Measurements from ENCODE around the gene GBX2. TPM values are rescaled to one million over a fixed set of nuclear protein-coding genes. Genes with fewer than 3 reads are reported as not detected.

GBX2 gene
- total RNA-seq, 4 donors from 2014 or later: not detected

DNA sequence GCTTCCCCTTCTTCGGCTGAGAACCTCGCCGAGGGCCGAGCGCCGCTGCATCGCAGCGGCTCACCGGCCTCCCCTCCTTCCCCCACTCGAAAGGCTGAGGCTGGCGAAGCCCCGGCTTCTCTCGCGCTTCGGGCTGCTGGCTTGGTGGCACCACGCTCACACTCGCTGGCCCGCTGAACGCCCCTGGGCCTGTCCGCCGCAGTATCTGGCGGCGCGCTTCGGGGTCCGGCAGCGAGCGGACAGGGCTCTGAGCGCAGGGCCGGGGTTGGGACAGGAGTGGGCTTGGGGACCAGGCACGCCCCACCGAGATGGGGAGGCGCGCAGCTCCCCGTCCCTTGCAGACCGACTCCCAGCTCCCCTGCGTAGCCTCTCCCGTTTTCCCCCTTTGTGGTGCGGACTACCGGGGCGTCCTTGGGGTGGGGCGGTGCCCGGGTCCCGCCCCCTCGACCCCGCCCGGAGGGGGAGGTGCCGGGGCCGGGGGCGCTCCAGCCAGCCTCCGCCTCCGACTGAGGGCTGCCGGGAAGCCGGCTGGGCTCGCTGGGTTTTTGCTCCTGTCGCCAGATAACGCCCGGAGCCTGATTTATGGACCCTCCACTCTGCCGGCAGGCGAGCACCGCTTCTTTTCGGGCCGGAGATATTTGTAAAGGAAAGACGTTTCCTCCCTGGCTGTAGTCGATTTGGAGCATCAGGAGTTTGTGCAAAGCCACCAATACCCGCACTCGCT, 3.8 kb downstream of the GBX2 start:
- Histone ChIP-seq H3K27me3 (peaks cover 84 to 95% (median 87%) of the 10 kb centered on the region in 3 donors), H3K4me3 (peak overlapping the region; percentile 28 to 53 (median 46)), H3K9me3 (no peaks in the 10 kb centered on the region), H3K4me1 (peaks cover 25 to 29% of the 10 kb centered on the region in 2 donors), H3K36me3 (no peaks in the 10 kb centered on the region), H3K27ac (no peak overlapping the region)
- no peak for TF ChIP-seq POLR2A (IDR thresholded peaks at IDR 0.05)
- TF ChIP-seq, protein P1, sequence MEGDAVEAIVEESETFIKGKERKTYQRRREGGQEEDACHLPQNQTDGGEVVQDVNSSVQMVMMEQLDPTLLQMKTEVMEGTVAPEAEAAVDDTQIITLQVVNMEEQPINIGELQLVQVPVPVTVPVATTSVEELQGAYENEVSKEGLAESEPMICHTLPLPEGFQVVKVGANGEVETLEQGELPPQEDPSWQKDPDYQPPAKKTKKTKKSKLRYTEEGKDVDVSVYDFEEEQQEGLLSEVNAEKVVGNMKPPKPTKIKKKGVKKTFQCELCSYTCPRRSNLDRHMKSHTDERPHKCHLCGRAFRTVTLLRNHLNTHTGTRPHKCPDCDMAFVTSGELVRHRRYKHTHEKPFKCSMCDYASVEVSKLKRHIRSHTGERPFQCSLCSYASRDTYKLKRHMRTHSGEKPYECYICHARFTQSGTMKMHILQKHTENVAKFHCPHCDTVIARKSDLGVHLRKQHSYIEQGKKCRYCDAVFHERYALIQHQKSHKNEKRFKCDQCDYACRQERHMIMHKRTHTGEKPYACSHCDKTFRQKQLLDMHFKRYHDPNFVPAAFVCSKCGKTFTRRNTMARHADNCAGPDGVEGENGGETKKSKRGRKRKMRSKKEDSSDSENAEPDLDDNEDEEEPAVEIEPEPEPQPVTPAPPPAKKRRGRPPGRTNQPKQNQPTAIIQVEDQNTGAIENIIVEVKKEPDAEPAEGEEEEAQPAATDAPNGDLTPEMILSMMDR (IDR thresholded peaks at IDR 0.05 in 4 of 5, conservative IDR thresholded peaks at IDR 0.05 in 1 of 5): no peak
- DNase-seq (no peak), ATAC-seq (no peak)
- in situ Hi-C loops (cut with MboI; ENCODE audit: low sequenced_read_pairs in 4 of 4) (no loop called here), intact Hi-C loops (cut with DNase I; ENCODE audit: low total_unique reads) (no loop called here)

DNA sequence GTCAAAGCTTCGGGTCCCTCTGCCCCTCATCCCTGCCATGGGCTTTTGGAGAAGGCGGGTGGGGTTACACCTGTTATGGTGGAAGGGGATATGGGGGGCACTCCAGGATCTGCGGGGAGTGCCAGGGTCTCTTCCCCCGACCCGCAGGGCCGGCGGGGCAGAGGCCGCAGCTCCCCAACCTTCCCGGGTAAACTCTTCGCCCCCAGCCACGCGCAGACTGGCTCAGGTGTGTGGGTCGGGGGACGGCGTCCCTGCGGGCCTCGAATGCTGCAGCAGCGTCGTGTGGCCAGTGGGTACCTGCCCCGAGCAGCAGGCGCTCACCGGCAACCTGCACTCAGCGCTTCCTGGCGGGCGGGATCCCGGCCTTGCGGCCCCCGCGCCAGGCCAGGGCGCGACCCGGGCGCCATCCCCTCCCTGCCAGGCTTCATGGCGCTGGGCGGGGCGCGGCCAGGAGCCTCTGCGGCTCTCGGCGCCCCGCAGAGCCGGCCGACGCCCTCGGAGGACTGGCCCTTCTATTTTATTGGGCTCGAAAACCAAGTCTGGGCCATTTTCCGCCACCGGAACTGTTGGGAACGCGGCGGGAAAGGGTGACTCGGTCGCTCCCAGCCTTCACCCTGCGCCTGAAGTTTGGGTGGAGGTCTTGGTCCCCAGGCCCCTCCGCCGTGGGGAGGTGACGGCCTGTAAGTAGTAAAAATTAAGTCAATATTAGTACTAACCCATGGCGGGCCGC, 4.5 kb downstream of the GBX2 start:
- Histone ChIP-seq H3K4me1 (peaks cover 25 to 28% of the 10 kb centered on the region in 2 donors), H3K36me3 (no peaks in the 10 kb centered on the region), H3K27ac (no peak overlapping the region), H3K9me3 (no peaks in the 10 kb centered on the region), H3K4me3 (peak overlapping the region; percentile 28 to 53 (median 46)), H3K27me3 (peaks cover 77 to 93% (median 86%) of the 10 kb centered on the region in 3 donors)
- ATAC-seq: no peak
- no peak for DNase-seq
- in situ Hi-C loops (cut with MboI; ENCODE audit: low sequenced_read_pairs in 4 of 4): no loop called here
- intact Hi-C loops (cut with DNase I; ENCODE audit: low total_unique reads): no loop called here
- TF ChIP-seq POLR2A (IDR thresholded peaks at IDR 0.05): no peak
- TF ChIP-seq, protein P1 (IDR thresholded peaks at IDR 0.05 in 4 of 5, conservative IDR thresholded peaks at IDR 0.05 in 1 of 5): no peak

DNA sequence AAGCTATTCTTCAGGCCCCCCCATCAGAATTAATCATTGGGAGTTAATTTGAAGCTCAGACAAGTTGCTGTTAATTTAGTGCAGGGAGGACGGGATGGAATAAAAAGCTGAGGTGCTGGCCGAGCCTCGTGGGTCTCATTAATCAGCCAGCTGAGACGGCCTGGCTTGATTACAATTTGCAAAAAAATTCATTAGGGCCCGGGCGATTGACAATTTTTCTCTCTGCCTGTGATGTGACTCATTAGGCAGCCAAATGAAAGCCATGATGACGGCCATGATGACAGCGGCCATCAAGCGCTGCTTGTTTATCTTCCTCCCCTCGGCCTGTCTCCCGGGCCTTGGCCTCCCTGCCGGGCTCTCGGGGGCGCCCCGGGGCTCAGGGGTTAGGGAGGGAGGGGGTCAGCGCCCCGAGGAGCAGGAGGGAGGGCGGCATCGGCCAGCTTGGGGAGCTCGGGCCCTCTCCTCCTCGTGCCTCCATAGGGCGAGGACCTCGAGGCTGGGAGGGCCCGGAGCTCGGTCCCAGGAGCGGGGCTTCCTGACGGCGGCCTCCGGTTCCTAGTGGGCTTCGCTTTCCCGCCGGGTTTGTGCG, 5.2 kb downstream of the GBX2 start:
- peaks cover 70 to 88% (median 81%) of the 10 kb centered on the region in 3 donors for H3K27me3 ChIP-seq
- no peak overlapping the region for H3K4me3 ChIP-seq
- no peaks in the 10 kb centered on the region for H3K9me3 ChIP-seq
- DNase-seq (no peak), ATAC-seq (no peak)
- TF ChIP-seq POLR2A (IDR thresholded peaks at IDR 0.05): no peak
- TF ChIP-seq, protein P1 (IDR thresholded peaks at IDR 0.05 in 4 of 5, conservative IDR thresholded peaks at IDR 0.05 in 1 of 5): no peak
- no peaks in the 10 kb centered on the region for H3K36me3 ChIP-seq
- no peak overlapping the region for H3K27ac ChIP-seq
- intact Hi-C loops (cut with DNase I; ENCODE audit: low total_unique reads): no loop called here
- H3K4me1 ChIP-seq: peaks cover 21 to 25% of the 10 kb centered on the region in 2 donors
- in situ Hi-C loops (cut with MboI; ENCODE audit: low sequenced_read_pairs in 4 of 4): no loop called here

DNA sequence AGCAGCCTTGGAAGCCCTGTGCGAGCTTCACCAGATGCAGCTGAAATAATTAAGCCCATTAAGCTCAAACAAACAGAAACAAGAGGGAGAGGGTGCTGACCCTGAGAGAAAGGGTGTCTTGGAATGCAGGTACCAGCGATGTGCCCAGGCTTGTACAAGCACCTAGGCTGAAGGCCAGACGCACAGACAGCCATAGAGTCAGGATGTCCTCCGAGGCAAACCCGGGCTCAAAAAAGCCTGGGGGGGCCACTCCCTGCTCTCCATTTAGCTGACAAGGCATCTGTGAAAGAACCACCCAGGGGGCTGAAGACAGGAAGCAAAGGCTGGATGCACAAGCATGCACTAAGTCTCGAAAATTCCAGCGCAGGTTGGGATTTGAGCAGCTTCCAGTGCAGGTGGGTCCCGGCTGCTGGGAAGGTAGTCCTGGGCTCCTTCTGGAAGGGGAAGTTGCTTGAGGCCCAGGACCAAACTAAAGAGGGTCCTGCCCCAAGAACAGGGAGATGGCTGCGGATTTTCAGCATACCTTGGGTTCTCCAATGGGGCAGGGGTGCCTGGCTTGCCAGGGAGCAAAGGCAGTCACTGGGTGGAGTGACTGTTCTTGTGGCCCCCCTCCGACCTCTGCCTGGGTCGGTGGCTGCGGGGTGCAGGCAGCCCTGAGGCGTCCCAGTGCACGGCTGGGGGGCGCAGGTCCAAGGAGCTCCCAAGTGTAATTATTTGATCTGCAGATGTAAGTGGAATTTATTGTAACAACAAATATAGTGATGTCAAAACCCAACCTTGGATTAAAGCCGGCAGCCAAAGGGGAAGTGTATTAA, 5.9 kb downstream of the GBX2 start:
- Histone ChIP-seq H3K9me3 (no peaks in the 10 kb centered on the region), H3K27ac (no peak overlapping the region), H3K4me1 (peaks cover 21 to 23% of the 10 kb centered on the region in 2 donors), H3K27me3 (peaks cover 63 to 86% (median 77%) of the 10 kb centered on the region in 3 donors), H3K36me3 (no peaks in the 10 kb centered on the region), H3K4me3 (no peak overlapping the region)
- intact Hi-C loops (cut with DNase I; ENCODE audit: low total_unique reads) (no loop called here), in situ Hi-C loops (cut with MboI; ENCODE audit: low sequenced_read_pairs in 4 of 4) (no loop called here)
- ATAC-seq (no peak), DNase-seq (no peak)
- TF ChIP-seq, protein P1 (IDR thresholded peaks at IDR 0.05 in 4 of 5, conservative IDR thresholded peaks at IDR 0.05 in 1 of 5): no peak
- no peak for TF ChIP-seq POLR2A (IDR thresholded peaks at IDR 0.05)

Data from gastrocnemius medialis (tissue), 4 donors.